Gastrocnemius medialis (tissue), 4 donors: Measurements from ENCODE around the gene RXFP2.

Experiments used
- POLR2A ChIP-seq, 2 donors: fragments of 450-650 bp; IDR thresholded peaks; one replicate each; pipeline ENCODE4 v1.6.1; 2017; ENCODE audit warnings: antibody characterized with exemption in 2 of 2, mild to moderate bottlenecking in 2 of 2, moderate library complexity in 2 of 2
- TF ChIP-seq, protein P1 (sequence below), 5 experiments: fragments of 450-650 bp in 3 of 5; fragments of 200-600 bp in 2 of 5; sonication (generic) in 2 of 5; IDR thresholded peaks in 4 of 5; conservative IDR thresholded peaks in 1 of 5; 1 replicate in 4 of 5; 2 replicates in 1 of 5; pipeline ENCODE4 v1.5.1; 2016 to 2019; ENCODE audit warnings: antibody characterized with exemption in 5 of 5, mild to moderate bottlenecking in 3 of 5, moderate library complexity in 3 of 5

DNA sequence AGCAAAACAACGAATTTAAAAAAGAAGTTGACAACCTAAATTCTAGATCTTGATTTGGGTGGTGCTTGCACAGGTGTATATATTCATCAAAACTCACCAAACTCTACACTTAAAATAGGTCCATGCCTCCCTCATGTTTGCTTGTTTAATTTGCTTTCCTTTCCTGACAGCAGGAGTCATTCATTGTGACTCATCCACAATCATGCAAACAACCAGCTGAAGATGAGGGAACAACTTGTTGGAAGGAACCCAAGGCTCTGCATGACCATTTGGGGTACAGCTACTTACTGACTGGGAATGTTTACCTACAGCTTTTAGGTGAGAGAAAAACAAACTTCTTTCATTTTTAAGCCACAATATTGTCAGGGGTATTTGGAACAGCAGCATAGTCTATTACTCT is 96.6 kb downstream of the RXFP2 start:
- TF ChIP-seq, protein P1, sequence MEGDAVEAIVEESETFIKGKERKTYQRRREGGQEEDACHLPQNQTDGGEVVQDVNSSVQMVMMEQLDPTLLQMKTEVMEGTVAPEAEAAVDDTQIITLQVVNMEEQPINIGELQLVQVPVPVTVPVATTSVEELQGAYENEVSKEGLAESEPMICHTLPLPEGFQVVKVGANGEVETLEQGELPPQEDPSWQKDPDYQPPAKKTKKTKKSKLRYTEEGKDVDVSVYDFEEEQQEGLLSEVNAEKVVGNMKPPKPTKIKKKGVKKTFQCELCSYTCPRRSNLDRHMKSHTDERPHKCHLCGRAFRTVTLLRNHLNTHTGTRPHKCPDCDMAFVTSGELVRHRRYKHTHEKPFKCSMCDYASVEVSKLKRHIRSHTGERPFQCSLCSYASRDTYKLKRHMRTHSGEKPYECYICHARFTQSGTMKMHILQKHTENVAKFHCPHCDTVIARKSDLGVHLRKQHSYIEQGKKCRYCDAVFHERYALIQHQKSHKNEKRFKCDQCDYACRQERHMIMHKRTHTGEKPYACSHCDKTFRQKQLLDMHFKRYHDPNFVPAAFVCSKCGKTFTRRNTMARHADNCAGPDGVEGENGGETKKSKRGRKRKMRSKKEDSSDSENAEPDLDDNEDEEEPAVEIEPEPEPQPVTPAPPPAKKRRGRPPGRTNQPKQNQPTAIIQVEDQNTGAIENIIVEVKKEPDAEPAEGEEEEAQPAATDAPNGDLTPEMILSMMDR (IDR thresholded peaks at IDR 0.05 in 4 of 5, conservative IDR thresholded peaks at IDR 0.05 in 1 of 5) = no peak
- no peak for TF ChIP-seq POLR2A (IDR thresholded peaks at IDR 0.05)
